ENCODE data around the gene BANF1.

DNA sequence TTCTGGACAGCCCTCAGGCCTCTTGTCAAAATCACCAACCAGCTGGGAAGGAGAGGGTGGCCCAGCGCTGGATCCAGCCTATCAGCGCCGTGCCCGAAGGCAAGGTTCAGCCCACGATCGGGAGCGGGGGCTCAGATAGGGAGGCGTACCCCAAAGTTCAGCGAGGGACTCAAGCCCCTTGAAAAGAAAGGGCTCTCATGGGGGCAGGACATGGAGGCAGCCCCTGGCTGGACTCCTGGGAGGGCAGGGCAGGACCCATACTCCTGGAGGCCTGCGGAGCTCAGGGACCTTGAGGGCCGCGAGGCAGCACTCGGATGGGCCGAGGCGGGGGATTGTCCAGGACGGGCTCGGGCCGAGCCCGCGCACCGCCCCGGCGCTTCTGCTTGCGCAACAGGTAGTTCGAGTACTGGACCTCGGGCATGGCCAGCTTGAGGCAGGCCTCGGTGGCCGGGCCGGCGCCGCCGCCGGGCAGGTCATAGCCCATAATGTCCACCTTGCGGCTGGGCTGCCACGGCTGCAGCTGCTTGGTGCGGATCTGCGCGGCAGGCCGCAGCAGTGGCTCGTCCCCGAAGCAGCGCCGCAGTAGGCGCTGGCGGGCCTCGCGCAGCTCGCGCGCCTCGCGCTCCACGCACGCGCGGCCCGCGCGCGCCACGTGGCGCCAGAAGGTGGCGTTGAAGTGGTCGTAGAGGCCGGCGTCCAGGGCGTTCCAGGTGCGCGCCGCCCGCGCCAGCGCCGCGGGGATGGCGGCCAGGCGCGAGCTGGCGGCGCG is 40.1 kb downstream of the BANF1 start:
- TF ChIP-seq, protein P1, sequence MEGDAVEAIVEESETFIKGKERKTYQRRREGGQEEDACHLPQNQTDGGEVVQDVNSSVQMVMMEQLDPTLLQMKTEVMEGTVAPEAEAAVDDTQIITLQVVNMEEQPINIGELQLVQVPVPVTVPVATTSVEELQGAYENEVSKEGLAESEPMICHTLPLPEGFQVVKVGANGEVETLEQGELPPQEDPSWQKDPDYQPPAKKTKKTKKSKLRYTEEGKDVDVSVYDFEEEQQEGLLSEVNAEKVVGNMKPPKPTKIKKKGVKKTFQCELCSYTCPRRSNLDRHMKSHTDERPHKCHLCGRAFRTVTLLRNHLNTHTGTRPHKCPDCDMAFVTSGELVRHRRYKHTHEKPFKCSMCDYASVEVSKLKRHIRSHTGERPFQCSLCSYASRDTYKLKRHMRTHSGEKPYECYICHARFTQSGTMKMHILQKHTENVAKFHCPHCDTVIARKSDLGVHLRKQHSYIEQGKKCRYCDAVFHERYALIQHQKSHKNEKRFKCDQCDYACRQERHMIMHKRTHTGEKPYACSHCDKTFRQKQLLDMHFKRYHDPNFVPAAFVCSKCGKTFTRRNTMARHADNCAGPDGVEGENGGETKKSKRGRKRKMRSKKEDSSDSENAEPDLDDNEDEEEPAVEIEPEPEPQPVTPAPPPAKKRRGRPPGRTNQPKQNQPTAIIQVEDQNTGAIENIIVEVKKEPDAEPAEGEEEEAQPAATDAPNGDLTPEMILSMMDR (IDR thresholded peaks at IDR 0.05): no peak
- TF ChIP-seq EP300 (IDR thresholded peaks at IDR 0.05): no peak

Measured in suprapubic skin (tissue), 3 donors.